ENCODE measurements around the gene PODNL1. TPM values are rescaled to one million over a fixed set of nuclear protein-coding genes. Genes with fewer than 3 reads are reported as not detected.

PODNL1 gene
- total and polyA plus RNA-seq, 2 of the 8 experiments (the other 6 are each of a cell fraction or from before 2014, with no cell fraction given) = 1.0 to 1.5 TPM

- H4K91ac ChIP-seq (replicated peaks; ENCODE audit: insufficient read length, low read length) = no peak overlapping the region
- 87% methylated on average over 20 of the region's 20 CpGs; no CpG with 5 or more reads in 1 of the 2 experiments for WGBS, 2 experiments (ENCODE audit: extremely low coverage in 1 of 2, insufficient coverage in 1 of 2, insufficient read length in 1 of 2, insufficient replicate concordance in 2 of 2, low coverage in 1 of 2, low lambda C conversion rate in 2 of 2, missing lambda C conversion rate in 1 of 2)
- no peak overlapping the region for H3K27ac ChIP-seq (ENCODE audit: low read depth, low read length)
- H3K23ac ChIP-seq (ENCODE audit: insufficient read length) = no peak overlapping the region
- no peaks in the 10 kb centered on the region for H3K9me3 ChIP-seq (ENCODE audit: insufficient read depth in 2 of 2, low read depth in 1 of 2, low read length in 1 of 2)
- H4K5ac ChIP-seq (ENCODE audit: insufficient read length, low read depth, low read length) = no peak overlapping the region
- H2AK5ac ChIP-seq (ENCODE audit: low read depth, low read length) = no peak overlapping the region
- H2BK20ac ChIP-seq (ENCODE audit: low read length) = no peak overlapping the region
- H3K79me1 ChIP-seq (ENCODE audit: low read depth, low read length) = no peaks in the 10 kb centered on the region
- TF ChIP-seq RAD21 (IDR thresholded peaks at IDR 0.05 in 1 of 2, conservative IDR thresholded peaks at IDR 0.05 in 1 of 2; ENCODE audit: low read depth in 2 of 2, low read length in 2 of 2) = peak in 1 of 2 experiments; percentile 12; a peak in 1 of 4 replicates
- no peak for TF ChIP-seq RBBP5 (IDR thresholded peaks at IDR 0.05; ENCODE audit: borderline replicate concordance, low read depth, low read length)
- H3K18ac ChIP-seq (ENCODE audit: extremely low read depth, low read length) = no peak overlapping the region
- no peak overlapping the region for H2BK120ac ChIP-seq (replicated peaks; ENCODE audit: low read depth, low read length)
- no peak overlapping the region for H2BK12ac ChIP-seq (ENCODE audit: low read depth, low read length)
- no peak overlapping the region for H2AFZ ChIP-seq (ENCODE audit: low read length)
- no peak overlapping the region for H3K4me2 ChIP-seq (ENCODE audit: insufficient read depth in 1 of 2, low read depth in 2 of 2, low read length in 2 of 2)
- no peak overlapping the region for H3K4ac ChIP-seq (replicated peaks; ENCODE audit: insufficient read length, low read depth, low read length)
- peaks cover 0 to 4% (median 0%) of the 10 kb centered on the region in 4 experiments; a peak in 2 of 7 replicates for H3K27me3 ChIP-seq (replicated peaks in 1 of 4; ENCODE audit: control insufficient read depth in 3 of 4, extremely low read depth in 1 of 4, insufficient read depth in 3 of 4, low read length in 3 of 4)
- no peak overlapping the region for H2BK5ac ChIP-seq (ENCODE audit: low read depth, low read length)
- H3K56ac ChIP-seq (replicated peaks; ENCODE audit: insufficient read length, low read depth, low read length) = no peak overlapping the region
- no peak overlapping the region for H3K9ac ChIP-seq (replicated peaks in 1 of 4; ENCODE audit: extremely low read depth in 1 of 4, low read depth in 3 of 4, low read length in 3 of 4)
- H3K79me2 ChIP-seq (ENCODE audit: control insufficient read depth in 1 of 2, insufficient read depth in 2 of 2, low read length in 2 of 2) = no peaks in the 10 kb centered on the region
- peaks cover 13% of the 10 kb centered on the region; the same call in 1 of the 2 replicates for H3K23me2 ChIP-seq (ENCODE audit: low read depth, low read length)
- peaks cover 0 to 9% (median 4%) of the 10 kb centered on the region in 4 experiments; a peak in 4 of 7 replicates for H3K4me1 ChIP-seq (replicated peaks in 1 of 4; ENCODE audit: control insufficient read depth in 3 of 4, insufficient read depth in 4 of 4, low read length in 3 of 4)
- H3K14ac ChIP-seq (ENCODE audit: insufficient read length) = no peak overlapping the region
- no peak overlapping the region for H4K8ac ChIP-seq (ENCODE audit: extremely low read depth, insufficient read depth, low read length)
- DNase-seq (ENCODE audit: low read depth in 1 of 2, low spot score in 2 of 2) (no peak), FAIRE-seq (no peak)
- H3K4me3 ChIP-seq (ENCODE audit: extremely low read depth in 1 of 4, insufficient read depth in 2 of 4, low read depth in 3 of 4, low read length in 4 of 4) = no peak overlapping the region
- POLR2A ChIA-PET (ENCODE audit: partially characterized antibody) = no interaction called here
- H3K36me3 ChIP-seq (ENCODE audit: control insufficient read depth in 2 of 4, insufficient read depth in 4 of 4, low read length in 3 of 4) = peaks cover 0 to 15% (median 11%) of the 10 kb centered on the region in 4 experiments; a peak in 5 of 8 replicates
- no peak overlapping the region for H2BK15ac ChIP-seq (ENCODE audit: low read length)
- no peaks in the 10 kb centered on the region for H4K20me1 ChIP-seq (replicated peaks in 1 of 2; ENCODE audit: control insufficient read depth in 1 of 2, insufficient read depth in 2 of 2, low read length in 2 of 2)
- CTCF ChIA-PET (ENCODE audit: partially characterized antibody) = interaction anchor here (0.9 kb wide), 1 partner anchor 12 kb away, joined by 5 read pairs; no protein-coding TSS in a partner anchor
These were observed 27.9 kb upstream of the PODNL1 start for GRCh38 chr19:13965926-13966683.

Data from H1 (cell line).